Iris pigment epithelial cell (primary cell): ENCODE measurements around the gene APOC1.
A peak's percentile ranks its signal among the peaks of the same experiment; 100 is the strongest.
"Not testable (repeated sequence)": the region's sequence is repeated elsewhere in the genome, so short reads cannot be mapped to it uniquely, and the experiment has no call there.

Experiments used
- DNase-seq: peaks from one replicate; pipeline ENCODE4 v3.0.0-alpha.2; 2011; ENCODE audit warnings: low read depth

The APOC1 gene

DNA sequence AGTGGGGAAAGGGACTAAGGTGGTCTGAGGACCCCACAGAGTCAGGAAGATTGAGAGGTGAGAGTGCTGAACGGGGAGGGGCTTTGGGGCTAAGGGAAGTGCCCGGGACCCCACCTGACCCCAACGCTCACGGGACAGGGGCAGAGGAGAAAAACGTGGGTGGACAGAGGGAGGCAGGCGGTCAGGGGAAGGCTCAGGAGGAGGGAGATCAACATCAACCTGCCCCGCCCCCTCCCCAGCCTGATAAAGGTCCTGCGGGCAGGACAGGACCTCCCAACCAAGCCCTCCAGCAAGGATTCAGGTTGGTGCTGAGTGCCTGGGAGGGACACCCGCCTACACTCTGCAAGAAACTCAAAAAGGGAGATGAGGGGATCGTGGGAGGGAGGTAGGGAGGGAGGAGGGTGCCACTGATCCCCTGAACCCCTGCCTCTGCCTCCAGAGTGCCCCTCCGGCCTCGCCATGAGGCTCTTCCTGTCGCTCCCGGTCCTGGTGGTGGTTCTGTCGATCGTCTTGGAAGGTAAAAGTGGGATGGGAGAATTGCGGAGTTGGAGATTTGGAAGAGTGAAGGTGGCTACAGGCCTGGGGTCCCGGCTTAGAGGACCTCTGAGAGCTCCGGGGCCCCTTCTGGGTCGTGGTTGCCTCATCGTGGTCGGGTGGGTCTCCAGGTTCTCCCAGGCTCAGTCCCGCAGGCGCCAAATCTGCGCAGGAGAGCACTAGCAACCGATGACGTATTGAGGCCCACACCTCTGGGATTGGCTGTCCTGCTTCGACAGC lies at the start of gene APOC1:
TSS of gene APOC1 (plus strand) at position 176 of the 774 bp plus-strand sequence. CDS start at position 460, 284 bp downstream.
- peak; percentile 69 for DNase-seq

DNA sequence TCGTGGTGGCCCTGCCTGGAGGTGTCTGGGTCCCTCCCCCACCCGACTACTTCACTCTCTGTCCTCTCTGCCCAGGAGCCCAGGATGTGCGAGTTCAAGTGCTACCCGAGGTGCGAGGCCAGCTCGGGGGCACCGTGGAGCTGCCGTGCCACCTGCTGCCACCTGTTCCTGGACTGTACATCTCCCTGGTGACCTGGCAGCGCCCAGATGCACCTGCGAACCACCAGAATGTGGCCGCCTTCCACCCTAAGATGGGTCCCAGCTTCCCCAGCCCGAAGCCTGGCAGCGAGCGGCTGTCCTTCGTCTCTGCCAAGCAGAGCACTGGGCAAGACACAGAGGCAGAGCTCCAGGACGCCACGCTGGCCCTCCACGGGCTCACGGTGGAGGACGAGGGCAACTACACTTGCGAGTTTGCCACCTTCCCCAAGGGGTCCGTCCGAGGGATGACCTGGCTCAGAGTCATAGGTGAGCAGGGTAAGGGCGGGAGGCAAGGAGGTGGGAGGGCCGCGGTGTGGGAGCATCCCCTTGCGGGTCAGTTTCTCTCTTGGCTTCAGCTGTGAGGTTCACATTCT lies 49.1 kb upstream of the APOC1 start:
- DNase-seq: no peak

DNA sequence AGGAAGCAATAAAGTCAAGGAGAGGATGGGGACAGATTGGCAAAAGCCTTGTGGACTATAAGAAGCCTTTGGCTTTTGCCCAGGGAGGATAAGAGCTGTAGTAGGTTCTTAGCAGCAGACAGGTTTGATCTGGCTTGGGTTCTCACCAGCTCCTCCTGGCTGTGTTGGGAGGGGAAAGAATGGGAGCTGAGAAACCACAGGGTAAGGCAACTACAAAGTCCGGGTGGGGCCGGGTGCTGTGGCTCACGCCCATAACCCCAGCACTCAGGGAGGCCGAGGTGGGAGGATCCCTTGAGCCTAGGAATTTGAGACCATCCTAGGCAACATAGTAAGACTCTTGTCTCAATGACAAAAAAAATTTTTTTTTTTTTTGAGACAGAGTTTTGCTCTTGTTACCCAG lies 47.7 kb upstream of the APOC1 start:
- DNase-seq: no peak

DNA sequence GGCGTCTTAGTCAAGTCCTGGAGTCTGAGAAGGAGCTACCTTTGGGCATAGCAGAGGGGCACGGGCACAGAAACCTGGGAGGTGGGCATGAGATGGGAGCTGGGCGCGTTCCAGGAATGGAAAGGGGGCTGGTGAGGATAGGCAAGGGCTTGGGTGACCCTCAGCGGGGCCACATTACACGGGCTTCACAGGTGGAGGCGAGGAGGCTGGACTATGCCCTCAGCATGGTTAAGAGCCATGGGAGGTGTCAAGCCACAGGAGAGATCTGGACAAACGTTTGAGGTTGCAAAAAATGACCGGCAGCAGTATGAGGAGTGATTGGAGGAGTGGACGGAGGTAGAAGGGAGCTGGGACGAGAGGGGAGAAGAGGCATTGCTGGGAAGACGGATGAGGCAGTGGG lies 46.8 kb upstream of the APOC1 start:
- no peak for DNase-seq

DNA sequence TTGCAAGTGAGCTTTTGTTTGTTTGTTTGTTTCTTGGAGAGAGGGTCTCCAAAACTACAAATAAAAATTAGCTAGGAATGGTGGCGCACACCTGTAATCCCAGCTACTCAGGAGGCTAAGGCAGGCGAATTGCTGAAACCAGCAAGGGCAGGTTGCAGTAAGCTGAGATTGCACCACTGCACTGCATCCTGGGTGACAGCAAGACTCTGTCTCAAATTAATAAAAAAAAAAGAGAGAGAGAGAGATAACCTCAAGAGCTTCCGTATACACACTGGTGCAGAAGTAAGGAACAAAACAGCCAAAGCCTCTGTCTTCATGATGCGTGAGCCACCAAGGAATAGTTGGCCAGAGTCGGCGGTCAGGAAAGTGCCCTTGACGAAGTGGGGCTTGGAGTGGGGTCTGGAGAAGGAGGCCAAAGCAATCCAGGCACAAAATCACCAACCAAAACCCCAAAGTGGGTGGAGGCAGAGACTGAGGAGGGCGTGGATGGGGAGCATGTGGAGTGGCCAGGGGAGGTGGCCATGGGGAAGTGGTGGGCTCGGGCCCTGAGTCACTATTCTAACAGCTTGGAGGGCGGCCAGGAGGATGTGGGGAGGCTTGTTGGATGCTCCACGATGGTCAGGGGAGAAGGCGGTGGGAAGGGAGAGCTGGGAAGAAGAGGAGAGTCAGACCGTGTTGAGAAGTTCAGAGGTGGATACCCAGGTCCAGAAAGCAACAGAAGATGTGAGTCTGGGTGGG lies 44.5 kb upstream of the APOC1 start:
- peak; percentile 89 for DNase-seq

DNA sequence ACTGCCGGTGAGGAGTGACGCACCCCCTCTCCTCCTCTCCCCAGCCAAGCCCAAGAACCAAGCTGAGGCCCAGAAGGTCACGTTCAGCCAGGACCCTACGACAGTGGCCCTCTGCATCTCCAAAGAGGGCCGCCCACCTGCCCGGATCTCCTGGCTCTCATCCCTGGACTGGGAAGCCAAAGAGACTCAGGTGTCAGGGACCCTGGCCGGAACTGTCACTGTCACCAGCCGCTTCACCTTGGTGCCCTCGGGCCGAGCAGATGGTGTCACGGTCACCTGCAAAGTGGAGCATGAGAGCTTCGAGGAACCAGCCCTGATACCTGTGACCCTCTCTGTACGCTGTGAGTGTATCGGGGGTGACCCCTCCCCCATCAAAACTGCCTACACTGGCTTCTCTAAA lies 42.6 kb upstream of the APOC1 start:
- DNase-seq: no peak

DNA sequence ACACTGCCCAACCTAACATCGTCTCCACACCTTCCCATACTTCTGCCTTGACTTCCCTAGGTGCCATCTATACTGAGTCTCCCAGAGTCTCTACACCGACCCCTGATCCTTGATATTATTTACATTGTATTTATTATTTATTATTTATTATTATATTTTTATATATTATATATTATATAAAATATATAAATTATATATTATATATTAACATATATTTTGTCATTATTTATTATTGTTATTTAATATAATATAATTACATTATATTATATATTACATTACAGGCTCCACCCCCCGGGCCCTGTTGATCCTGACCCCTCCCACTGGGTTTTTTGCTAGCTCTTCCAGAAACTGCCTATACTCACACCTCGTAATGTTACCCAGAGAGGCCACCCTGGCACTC lies 41.7 kb upstream of the APOC1 start:
- DNase-seq: no peak

DNA sequence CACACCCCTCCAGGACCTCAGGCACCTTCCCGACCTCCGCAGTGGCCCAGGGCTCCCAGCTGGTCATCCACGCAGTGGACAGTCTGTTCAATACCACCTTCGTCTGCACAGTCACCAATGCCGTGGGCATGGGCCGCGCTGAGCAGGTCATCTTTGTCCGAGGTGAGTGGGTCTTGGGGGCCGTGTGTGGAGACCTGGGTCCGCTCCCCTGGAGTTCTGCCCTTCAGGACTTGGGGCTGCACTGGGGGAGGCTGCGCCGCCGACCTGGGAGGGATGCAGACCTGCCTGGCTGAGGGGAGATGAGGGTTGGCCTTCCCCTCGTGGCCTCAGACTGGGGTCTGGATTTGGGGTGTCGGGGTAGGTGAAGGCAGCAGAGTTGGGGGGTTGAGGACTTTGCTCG lies 40.1 kb upstream of the APOC1 start:
- no peak for DNase-seq

DNA sequence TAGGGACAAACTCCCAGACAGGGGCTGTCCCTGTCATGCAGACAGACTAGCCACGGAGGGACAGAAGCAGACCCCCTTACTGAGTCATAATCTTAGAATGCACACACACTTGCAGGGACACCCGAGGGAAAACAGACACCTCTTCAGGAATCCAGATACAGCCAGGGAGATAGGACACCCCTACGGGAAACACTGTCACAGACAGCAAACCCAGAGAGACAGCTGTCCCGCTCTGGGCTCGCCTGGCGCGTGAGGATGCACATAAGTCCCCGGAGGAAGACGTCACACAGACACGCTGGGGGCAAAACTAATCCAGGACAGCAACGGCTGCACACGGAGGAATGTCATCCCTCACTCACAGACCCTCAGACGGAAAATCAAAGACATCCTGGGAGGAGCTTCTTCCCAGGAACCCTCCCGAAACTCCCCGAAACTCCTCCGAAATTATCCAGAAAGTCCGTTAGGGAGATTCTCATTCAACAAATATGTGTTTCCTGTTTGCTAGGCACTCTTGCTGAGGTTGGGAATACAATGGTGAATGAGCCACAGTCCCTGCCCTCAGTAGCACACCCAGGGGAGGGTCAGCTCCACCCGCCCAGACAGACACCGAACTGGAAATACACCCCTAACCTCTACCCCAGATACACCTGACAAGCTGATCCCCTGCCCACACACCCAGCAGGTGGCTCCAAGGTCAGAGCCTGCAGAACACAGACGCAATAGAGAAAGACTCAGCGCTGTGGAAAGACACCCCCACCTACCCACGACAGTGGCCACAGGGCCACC lies 38.5 kb upstream of the APOC1 start:
- peak; percentile 51 for DNase-seq

DNA sequence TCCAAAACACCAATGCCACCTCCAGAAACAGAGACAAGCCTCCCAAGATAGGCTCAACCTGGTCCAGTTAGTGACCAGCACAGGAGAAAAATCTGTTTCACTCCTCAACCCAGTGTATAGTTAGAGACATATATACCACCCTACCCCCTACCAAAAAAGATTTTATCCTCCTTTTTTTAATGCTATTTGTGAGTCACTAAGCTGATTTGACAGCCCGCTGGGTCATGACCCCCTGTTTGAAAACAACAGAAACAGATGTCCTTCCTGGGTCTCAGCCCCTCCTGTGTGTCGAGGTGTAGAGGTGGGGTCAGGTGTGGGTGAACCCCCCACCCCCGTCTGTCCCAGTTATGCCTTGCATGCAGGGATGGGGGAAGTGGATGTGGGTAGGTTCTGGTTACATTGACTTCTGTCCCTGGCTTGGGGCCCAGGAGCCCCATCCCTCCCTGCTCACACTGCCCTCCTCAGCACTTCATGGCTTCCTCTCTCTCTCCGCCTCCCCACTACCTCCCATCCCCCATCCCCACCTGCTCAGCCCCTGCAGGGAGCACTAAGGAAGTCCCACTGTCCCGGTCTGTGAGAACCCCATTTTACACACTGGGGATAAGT lies 37.4 kb upstream of the APOC1 start:
- DNase-seq: peak; percentile 32

DNA sequence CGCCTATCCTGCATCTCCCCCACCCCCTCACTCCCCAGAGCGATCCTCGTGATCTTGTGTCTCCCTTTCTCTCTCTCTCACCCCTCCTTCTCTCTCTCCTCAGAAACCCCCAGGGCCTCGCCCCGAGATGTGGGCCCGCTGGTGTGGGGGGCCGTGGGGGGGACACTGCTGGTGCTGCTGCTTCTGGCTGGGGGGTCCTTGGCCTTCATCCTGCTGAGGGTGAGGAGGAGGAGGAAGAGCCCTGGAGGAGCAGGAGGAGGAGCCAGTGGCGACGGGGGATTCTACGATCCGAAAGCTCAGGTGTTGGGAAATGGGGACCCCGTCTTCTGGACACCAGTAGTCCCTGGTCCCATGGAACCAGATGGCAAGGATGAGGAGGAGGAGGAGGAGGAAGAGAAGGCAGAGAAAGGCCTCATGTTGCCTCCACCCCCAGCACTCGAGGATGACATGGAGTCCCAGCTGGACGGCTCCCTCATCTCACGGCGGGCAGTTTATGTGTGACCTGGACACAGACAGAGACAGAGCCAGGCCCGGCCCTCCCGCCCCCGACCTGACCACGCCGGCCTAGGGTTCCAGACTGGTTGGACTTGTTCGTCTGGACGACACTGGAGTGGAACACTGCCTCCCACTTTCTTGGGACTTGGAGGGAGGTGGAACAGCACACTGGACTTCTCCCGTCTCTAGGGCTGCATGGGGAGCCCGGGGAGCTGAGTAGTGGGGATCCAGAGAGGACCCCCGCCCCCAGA lies 36.1 kb upstream of the APOC1 start:
- DNase-seq: no peak

DNA sequence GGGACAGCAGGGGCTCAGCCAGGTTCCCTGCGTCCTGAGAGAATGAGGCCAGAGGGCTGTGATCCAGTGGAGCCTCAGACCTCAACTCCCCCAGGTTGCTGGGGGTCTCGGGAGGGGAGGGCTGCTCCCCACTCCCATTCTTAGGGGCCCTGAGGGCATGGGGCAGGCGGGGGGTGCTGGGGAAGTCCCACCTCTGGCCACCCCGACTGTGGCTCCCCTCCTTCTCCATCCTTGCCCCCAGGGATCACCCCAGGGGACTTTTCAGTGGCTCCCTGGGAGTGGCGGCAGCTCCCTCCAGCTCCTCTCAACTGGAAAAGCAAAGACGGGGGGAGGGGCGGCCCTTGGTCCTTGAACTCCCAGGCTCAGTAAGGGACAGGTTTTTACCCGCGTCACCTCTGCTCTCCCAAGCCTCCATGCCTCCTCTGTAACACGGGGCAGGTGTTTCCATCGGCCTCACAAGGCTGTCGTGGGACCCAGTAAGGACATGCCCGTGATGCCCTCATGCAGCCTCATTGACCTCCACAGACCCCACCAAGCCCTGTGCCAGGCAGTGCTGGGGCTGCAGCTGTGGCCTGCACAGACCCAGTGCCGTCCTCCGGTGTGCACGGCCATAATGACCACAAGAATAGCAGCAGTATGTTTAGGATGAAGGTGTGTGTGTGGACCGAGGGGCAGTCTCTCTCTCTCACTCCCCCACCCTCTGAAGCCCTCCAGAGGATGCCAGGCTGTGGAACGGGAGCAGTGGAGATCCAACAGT lies 34.9 kb upstream of the APOC1 start:
- no peak for DNase-seq

DNA sequence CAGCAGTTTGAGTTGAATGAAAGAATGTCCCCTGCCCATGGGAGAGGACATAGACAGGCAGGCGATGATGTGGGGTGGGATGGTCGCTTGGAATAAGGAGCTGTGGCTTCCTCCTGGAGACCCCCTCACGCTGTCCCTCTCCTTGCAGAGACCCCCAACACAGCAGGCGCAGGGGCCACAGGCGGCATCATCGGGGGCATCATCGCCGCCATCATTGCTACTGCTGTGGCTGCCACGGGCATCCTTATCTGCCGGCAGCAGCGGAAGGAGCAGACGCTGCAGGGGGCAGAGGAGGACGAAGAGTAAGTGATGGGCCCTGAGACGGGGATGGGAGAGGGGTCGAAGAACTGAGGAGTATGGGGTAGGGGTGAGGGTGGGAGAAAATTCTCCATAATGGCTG lies 32.3 kb upstream of the APOC1 start:
- no peak for DNase-seq

DNA sequence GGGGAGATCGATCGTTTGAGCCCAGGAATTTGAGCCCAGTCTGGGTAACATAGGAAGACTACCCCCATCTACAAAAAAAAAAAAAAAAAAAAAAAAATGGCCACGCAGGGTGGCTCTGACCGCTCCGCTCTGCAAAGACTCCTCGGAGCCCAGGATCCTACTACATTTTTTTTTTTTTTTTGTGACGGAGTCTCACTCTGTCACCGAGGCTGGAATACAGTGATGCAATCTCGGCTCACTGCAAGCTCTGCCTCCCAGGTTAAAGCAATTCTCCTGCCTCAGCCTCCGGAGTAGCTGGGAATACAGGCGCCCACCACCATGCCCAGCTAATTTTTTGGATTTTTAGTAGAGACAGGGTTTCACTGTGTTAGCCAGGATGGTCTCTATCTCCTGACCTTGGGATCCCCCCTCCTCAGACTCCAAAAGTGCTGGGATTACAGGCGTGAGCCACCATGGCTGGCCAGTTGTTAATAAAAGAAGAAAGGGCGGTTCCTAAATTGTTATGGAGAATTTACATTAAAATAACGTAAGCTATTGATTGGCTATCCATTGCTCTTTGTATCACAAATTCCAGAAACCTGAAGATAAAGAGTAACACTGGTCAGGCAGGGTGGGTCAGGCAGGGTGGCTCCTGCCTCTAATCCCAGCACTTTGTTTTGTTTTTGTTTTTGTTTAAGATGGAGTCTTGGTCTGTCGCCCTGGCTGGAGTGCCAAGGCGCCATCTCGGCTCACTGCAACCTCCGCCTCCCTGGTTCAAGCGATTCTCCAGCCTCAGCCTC lies 31.6 kb upstream of the APOC1 start:
- not testable (repeated sequence) for DNase-seq

DNA sequence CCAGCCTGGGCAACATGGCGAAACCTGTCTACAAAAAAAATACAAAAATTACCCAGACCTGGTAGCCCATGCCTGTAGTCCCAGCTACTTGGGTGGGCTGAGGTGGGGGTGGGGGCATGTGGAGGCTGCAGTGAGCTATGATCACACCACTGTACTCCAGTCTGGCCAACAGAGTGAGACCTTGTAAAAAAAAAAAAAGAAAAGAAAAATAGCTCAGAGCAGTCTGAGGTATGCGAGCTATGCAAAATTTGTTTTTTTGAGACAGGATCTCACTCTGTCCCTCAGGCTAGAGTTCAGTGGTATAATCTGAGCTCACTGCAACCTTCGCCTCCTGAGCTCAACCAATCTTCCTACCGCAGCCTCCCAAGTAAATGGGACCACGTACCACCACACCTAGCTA lies 30.5 kb upstream of the APOC1 start:
- peak; percentile 59 for DNase-seq

DNA sequence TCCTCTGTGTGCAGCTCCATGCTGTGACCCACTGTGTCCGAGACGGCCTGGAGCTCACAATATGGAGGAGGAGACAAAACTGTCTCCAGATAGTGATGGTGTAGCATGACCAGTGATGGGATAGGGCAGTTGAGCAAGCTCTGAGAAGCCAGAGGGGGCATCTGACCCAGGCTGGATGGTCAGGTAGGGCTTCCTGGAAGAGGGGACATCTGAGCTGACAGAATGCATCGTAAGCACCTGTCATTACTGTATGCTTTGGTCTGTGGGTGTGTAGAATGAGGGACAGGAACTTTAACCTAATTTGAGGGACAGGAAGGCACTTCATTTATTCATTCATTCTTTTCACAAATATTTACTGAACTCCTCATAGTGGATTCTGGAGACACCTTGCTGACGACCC lies 29.8 kb upstream of the APOC1 start:
- no peak for DNase-seq

DNA sequence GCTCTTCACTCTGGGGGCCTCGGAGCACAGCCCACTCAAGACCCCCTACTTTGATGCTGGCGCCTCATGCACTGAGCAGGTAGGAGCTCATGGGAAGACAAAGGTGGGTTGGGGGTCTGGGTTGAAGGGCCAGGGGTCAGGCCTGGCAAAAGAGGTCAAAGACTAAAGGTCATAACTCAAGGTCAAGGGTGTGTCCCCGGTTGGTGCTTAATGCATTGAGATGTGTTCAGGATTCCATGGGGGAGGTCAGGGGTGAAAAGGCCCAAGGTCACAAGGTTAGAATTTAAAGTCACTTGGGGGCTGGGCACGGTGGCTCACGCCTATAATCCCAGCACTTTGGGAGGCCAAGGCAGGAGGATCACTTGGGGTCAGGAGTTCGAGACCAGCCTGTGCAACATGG lies 28.3 kb upstream of the APOC1 start:
- no peak for DNase-seq

DNA sequence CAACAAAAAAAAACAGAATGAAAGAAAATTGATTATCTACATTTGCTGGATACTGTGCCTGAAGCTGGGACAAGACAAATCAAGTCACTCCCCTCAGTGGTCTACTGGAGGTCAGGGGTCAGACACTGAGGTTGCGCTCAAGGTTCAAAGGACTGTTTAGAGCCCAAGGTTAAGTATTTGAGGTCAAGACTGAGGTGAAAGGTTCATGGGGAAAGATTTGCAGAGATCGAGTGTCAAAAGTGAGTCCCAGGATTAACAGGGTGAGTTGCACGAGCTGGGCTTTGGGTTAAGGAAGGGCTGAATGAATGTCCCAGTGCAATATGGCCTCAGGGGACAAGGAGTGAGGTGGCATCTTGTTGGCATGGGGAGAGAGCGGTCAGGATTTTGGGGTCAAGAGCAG lies 26.8 kb upstream of the APOC1 start:
- DNase-seq: no peak

DNA sequence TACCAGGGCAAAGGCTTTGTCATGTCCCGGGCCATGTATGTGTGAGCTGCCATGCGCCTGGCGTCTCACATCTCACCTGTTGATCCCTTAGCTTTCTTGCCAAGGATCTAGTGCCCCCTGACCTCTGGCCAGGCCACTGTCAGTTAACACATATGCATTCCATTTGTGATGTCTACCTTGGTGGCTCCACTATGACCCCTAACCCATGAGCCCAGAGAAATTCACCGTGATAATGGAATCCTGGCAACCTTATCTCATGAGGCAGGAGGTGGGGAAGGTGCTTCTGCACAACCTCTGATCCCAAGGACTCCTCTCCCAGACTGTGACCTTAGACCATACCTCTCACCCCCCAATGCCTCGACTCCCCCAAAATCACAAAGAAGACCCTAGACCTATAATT lies 26.1 kb upstream of the APOC1 start:
- DNase-seq: not testable (repeated sequence)
